Motor neuron (in vitro differentiated cells): ENCODE data around the gene TRH. TPM values are rescaled to one million over a fixed set of nuclear protein-coding genes. Genes with fewer than 3 reads are reported as not detected.
"Not testable (repeated sequence)": the region's sequence is repeated elsewhere in the genome, so short reads cannot be mapped to it uniquely, and the experiment has no call there.

Source experiments
- ATAC-seq, 8 experiments: fragments of 200-7000 bp; cut with Tn5 transposase; replicated peaks in 6 of 8; 2 replicates each; pipeline ENCODE4 v1.8.0; 2021; ENCODE audit warnings: mild to moderate bottlenecking in 8 of 8, moderate library complexity in 8 of 8
- H3K27ac ChIP-seq, 2 donors: fragments of 250-450 bp; sonication (Bioruptor Pico); 2 replicates each; pipeline ENCODE4 v1.9.0; 2021; ENCODE audit warnings: antibody characterized with exemption in 2 of 2, mild to moderate bottlenecking in 2 of 2, moderate library complexity in 1 of 2
- H3K4me1 ChIP-seq, 2 donors: fragments of 250-450 bp; sonication (Bioruptor Pico); replicated peaks in 1 of 2; 2 replicates each; pipeline ENCODE4 v1.6.1; 2021; ENCODE audit warnings: antibody characterized with exemption in 2 of 2, mild to moderate bottlenecking in 2 of 2, moderate library complexity in 1 of 2
- H3K4me3 ChIP-seq, 5 donors: fragments of 250-450 bp; sonication (Bioruptor Pico); 2 replicates each; pipeline ENCODE4 v1.9.0; 2021; ENCODE audit warnings: antibody characterized with exemption in 5 of 5, mild to moderate bottlenecking in 5 of 5, moderate library complexity in 4 of 5
- WGBS, 10 experiments: fragments of 450-650 bp; shearing (Covaris generic); methylation state at CpG; one replicate each; pipeline ENCODE4 v1.0.0; 2022; 5-methylcytosine and 5-hydroxymethylcytosine counted together
- in situ Hi-C, 9 experiments: fragments of 400-800 bp; cut with MboI; loops; one replicate each; pipeline ENCODE4 v1.15.0; 2021; ENCODE audit warnings: low sequenced_read_pairs in 9 of 9, low pct_unique_long_range_greater_than_20kb in 2 of 9; ENCODE audit not compliant: unreplicated experiment in 9 of 9
- total RNA-seq, 8 experiments: library from RNA; unstranded; fragments of 300-600 nt; gene quantifications; 2 replicates each; pipeline versions ENCODE4 v1.2.3 to v1.2.4, GENCODE V29; 2022

TRH gene
- total RNA-seq, 8 experiments from 2014 or later = 0.31 to 57.2 (median 2.3) TPM

DNA sequence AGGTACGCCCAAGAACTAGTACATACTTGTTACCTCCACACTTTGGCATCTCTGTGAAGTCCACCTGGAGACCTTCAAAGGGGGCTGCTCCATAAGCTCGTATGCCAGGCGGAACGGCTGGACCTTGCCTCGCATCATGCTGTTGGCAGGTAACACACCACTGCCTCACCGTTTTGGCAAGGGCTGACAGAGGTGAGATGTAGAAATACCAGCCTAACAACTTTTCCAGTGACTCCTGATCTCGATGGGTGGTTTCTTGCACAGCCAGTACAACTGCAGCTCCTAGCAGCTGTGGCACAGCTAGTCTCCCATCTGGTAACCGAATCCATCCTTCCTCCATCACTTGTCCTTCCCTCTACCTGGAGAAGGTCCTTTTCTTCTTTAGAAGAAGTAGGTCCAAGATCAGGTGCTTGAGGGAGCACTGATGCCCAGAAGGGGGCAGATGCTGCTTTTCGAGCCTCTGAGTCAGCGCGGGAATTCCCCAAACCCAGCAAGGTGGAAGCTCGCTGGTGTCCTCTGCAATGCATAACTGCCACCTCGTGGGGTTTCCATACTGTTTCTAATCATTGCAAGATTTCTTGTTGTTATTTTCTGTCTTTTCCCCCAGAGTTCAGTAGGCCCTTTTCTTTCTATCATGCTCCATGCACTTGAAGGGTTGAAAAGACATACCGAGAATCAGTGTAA, 51.8 kb downstream of the TRH start:
- H3K27ac ChIP-seq, H3K4me3 ChIP-seq, ATAC-seq, H3K4me1 ChIP-seq, in situ Hi-C loops: not testable (repeated sequence)
- WGBS, 10 experiments = 0 to 60% methylated on average over 1 to 2 of the region's 14 CpGs; no CpG with 5 or more reads in 8 of the 10 experiments

DNA sequence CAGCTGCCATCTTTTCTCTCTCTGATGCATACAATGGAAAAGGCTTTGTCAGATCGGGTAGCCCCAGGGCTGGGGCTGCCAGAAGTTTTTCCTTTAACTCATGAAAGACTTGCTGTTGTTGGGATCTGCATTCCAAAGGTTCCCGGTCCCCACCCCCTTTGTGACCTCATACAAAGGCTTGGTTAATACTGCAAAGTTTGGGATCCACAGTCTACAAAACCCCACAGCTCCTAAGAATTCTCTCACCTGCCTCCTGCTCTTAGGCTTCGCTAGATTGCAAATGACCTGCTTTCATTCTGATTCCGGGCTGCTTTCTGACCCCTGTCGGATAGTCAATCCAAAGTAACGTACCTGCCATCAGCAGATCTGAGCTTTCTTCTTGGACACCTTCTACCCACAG, 52.9 kb downstream of the TRH start:
- ATAC-seq, in situ Hi-C loops: not testable (repeated sequence)

More for the DNA sequence above, 52.9 kb downstream of the TRH start:
- H3K4me3 ChIP-seq, H3K27ac ChIP-seq, H3K4me1 ChIP-seq: not testable (repeated sequence)
- WGBS, 10 experiments = 100% methylated on average over 1 of the region's 6 CpGs; no CpG with 5 or more reads in 9 of the 10 experiments

Other genes starting within 250 kb of the TRH start
- 10 to 100 TPM; 20.0 to 53.2 (median 33.8) TPM for gene TMCC1, start 81.0 kb upstream of the TRH start, total RNA-seq
- 1 to 10 TPM in 3 of 8 experiments, under 1 TPM in 3, not detected in 2; 0.22 to 3.1 (median 1.2) TPM for gene ALG1L2, start 107.1 kb downstream of the TRH start, total RNA-seq